Cortex of kidney (tissue), 1 donor: ENCODE data around the gene PDP2.

ENCODE experiments used
- DNase-seq: peaks from one replicate; lab custom pipeline; 2025; lab: John Stamatoyannopoulos, UW

PDP2 gene

DNA sequence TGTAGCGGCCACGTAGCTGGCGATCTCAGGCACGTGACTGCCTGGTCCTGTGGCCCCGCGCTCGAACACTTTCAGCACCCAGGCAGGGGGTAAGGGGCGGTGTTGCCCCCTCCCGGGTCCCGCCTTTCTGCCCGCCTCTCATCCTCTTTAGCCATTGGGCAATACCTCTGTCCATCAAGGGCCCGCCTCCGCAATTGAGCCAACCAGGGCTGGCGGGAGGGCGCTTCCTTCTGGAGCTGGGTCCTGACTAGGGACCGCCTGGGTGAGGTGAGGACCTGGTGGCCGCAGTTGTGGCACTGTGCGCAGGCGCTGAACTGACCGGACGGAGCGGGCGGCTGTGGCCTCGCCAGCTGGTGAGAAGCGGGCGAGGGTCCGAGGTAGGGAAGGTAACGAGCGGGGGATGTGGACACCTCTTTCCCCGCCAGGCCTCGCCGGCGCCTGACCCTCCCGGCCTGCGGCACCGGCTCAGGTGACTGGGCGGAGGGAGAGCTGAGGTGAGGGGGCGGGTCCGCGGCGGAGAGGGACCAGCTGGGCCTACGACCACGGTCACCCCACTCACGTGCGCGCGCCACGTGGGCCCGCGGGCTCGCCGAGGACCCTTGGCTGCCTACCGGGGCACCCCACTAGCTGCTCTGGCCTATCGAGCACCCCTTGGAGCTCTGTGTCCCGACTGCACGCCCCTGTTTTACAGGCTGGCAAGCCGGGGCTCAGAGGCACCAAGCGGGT lies at the start of gene PDP2:
PDP2 (plus strand) TSS at position 228 of the 726 bp plus-strand sequence. CDS start 3,770 bp downstream, outside the sequence.
- DNase-seq = peak; percentile 82

- no peak for DNase-seq
Observed at GRCh38 chr16:66832190-66832589, 48.1 kb upstream of the PDP2 start.

GRCh38 chr16:66832661-66833305 lies 47.5 kb upstream of the PDP2 start:
- no peak for DNase-seq

DNA sequence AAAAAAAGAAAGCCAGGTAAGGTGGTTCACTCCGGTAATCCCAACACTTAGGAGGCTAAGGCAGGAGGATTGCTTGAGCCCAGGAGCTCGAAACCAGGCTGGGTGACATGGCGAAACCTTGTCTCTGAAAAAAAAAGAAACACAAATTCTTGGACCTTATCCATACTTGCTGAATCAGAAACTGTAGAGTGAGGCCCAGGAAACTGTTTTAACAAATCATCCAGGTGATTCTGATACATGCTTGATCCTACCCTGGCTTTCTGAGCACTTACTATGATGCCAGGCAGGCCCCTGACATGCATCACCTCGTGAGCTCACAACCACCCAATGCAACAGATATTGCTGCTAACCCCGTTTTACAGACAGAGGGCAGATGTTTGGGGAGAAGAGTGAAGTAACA lies 45.6 kb upstream of the PDP2 start:
- no peak for DNase-seq

DNA sequence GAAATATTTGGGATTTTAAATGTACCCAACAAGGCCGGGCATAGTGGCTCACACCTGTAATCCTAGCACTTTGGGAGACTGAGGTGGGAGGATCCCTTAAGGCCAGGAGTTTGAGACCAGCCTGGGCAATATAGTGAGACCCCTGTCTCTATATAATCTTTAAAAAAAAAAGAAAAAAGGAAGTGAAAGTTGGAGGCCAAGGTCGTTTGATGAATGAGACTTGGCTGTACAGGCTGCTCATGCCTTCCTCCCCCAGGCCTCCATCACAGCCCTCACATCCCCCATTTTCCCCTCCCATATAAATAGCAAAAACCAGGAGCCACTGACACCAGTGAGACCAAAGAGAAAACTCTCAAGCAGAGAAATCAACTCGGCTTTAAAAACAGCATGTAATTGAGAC lies 39.4 kb upstream of the PDP2 start:
- no peak for DNase-seq

GRCh38 chr16:66841366-66841765 lies 38.9 kb upstream of the PDP2 start:
- DNase-seq = no peak

DNA sequence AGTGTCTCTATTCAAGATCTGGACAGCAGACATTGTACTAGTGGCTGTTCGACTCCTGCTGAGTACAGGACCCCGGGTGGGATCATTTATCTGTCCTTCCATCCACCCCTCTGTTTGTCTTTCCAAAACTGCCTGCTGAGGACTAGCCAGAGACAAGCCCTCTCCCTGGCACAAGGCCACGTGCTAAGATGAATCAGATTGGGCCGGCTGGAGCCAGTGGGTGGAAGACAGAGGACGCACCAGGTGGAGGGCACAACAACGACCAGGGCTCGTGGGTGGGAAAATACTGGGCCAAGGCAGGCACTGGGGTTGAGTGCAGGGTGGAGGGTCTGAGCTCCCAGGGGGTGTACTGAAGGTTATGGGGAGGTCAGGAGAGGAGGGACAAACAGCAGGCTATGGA lies 37.5 kb upstream of the PDP2 start:
- DNase-seq = no peak

- no peak for DNase-seq
Observed at GRCh38 chr16:66843191-66843590, 37.1 kb upstream of the PDP2 start.

GRCh38 chr16:66844009-66844341 lies 36.3 kb upstream of the PDP2 start:
- no peak for DNase-seq

DNA sequence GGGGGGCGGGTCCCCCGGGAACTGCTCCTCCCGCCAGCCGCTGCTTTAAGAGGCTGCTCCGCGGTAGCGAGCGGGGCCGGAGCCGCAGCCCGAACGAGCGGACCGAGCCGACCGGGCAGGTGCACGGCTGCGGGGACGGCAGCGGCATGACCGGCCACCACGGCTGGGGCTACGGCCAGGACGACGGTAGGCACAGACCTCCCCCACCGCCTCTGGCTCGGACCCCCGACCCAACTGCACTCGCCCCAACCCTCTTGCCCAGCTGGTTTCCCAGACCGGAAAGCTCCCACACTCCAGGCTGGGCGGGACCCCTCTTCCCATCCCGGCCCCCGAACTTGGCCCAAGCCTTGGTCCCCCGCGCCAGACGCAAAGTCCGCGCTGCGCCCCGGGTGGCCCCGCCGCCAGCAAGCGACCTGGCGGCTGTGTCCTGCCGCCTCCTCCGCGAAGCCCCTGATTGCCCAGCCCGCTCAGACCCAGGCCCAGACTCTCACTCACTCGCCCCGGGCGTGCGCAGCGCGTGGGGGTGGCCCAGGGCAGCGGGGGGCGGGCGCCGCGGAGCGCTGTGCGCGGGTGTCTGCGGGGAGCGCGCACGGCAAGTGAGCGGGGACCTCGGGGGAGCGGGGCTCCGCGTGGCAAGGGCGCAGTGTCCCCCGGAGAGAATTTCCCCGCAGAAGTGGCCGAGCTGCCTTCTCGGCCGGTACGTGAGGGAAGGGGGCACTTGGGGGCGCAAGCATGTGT lies 35.8 kb upstream of the PDP2 start, which contains the start of gene CA7:
CA7 (plus strand) TSS at position 73 of the 738 bp plus-strand sequence; CDS start at position 147, 74 bp downstream.
- no peak for DNase-seq

- DNase-seq = no peak
Observed at GRCh38 chr16:66845080-66845410, 35.3 kb upstream of the PDP2 start.

GRCh38 chr16:66845791-66846221 lies 34.5 kb upstream of the PDP2 start:
- no peak for DNase-seq

- no peak for DNase-seq
Observed at GRCh38 chr16:66846266-66846665, 34.0 kb upstream of the PDP2 start.

- DNase-seq = no peak
Observed at GRCh38 chr16:66846831-66847230, 33.5 kb upstream of the PDP2 start.

GRCh38 chr16:66847533-66848067 lies 32.7 kb upstream of the PDP2 start:
- no peak for DNase-seq

- no peak for DNase-seq
Observed at GRCh38 chr16:66848172-66848571, 32.1 kb upstream of the PDP2 start.

DNA sequence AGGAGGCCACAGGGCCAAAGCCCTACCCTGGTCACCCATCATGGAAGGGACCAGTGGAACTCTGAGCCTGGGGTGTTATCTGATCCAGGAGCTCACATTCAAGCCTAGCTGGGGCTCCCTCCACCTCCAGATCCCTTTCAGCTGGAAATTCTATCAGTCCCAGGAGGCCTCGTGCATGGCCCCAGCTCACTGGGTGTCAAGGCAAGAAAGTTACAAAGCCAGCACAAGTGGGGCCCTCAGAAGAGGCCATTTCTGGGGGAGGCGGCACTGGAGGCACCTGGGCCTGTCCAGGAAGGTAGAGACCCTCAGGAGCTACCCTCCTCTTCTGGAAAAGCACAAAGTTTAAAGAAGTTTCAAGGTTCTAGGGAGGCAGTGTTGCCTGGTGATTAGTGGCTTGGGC lies 31.3 kb upstream of the PDP2 start:
- DNase-seq = no peak

- no peak for DNase-seq
Observed at GRCh38 chr16:66849549-66849948, 30.8 kb upstream of the PDP2 start.

- DNase-seq = no peak
Observed at GRCh38 chr16:66850115-66850815, 30.1 kb upstream of the PDP2 start.

DNA sequence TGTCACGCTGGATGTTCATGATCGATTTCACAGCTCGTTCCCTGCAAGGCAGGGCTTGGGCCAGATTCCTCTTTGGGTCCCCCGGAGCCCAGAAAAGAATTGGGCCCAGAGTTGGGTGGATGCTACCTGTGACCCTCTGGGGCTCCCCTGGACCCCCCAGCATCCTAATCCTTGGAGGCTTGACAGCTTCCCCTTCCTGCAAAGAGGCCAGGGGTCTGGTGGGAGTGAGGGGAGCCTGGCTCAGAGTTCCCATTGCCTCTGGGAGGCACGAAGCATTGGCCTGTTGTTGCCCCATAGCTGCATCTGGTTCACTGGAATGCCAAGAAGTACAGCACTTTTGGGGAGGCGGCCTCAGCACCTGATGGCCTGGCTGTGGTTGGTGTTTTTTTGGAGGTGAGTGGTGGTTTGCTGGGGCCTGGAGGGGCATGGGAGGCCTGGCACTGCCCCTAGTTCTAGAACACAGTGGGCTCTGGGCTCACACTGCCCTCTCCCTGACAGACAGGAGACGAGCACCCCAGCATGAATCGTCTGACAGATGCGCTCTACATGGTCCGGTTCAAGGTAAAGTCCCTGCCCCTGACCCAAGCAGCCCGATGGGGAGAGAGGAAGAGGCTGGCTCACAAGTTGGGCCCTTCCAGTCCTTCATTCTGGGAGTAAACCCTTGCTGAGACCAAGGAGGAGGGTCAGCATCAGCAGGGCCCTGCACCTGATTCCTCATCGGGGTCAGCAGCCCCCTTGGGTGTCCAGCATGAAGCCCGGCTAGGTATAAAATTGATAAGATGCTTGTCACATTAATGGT lies 28.9 kb upstream of the PDP2 start:
- DNase-seq = no peak
